Glutamatergic neuron (in vitro differentiated cells): ENCODE results near the gene ITIH1. TPM values are rescaled to one million over a fixed set of nuclear protein-coding genes. Genes with fewer than 3 reads are reported as not detected.

Source experiments
- DNase-seq: peaks from one replicate; pipeline ENCODE4 v3.0.0; 2022
- H3K27ac Mint-ChIP-seq: one replicate; pipeline ENCODE4 v1.8.0; 2020; ENCODE audit warnings: mild to moderate bottlenecking, mixed read lengths, inconsistent platforms; ENCODE audit not compliant: unreplicated experiment
- H3K27me3 Mint-ChIP-seq: one replicate; pipeline ENCODE4 v1.8.0; 2020; ENCODE audit warnings: mild to moderate bottlenecking, moderate library complexity, mixed read lengths, inconsistent platforms; ENCODE audit not compliant: unreplicated experiment
- H3K36me3 Mint-ChIP-seq: one replicate; pipeline ENCODE4 v1.8.0; 2020; ENCODE audit warnings: mild to moderate bottlenecking, mixed read lengths, inconsistent platforms; ENCODE audit not compliant: unreplicated experiment
- H3K4me1 Mint-ChIP-seq: one replicate; pipeline ENCODE4 v1.8.0; 2020; ENCODE audit warnings: mild to moderate bottlenecking, low read depth, mixed read lengths, inconsistent platforms; ENCODE audit not compliant: unreplicated experiment
- H3K4me3 Mint-ChIP-seq: one replicate; pipeline ENCODE4 v1.8.0; 2020; ENCODE audit warnings: mild to moderate bottlenecking, mixed read lengths, inconsistent platforms; ENCODE audit not compliant: unreplicated experiment
- H3K9me3 Mint-ChIP-seq: one replicate; pipeline ENCODE4 v1.8.0; 2020; ENCODE audit warnings: mild to moderate bottlenecking, moderate library complexity, mixed read lengths, inconsistent platforms; ENCODE audit not compliant: unreplicated experiment
- total RNA-seq: library from RNA; stranded (reverse); fragmentation: NEBNext Ultra II Directional; extraction: Animal tissue kit (Norgen Biotek cat#: 25700); gene quantifications from one replicate; pipeline ENCODE4 v1.2.1, GENCODE V29; 2021; ENCODE audit not compliant: unreplicated experiment
- TF ChIP-seq, protein P1 (sequence below): fragments of 200-600 bp; sonication (generic); IDR thresholded peaks from one replicate; pipeline ENCODE4 v1.5.0; 2021; ENCODE audit not compliant: partially characterized antibody, unreplicated experiment

ITIH1 gene
- total RNA-seq, 1 donor from 2014 or later, result not detected

- no peak overlapping the region for H3K4me3 Mint-ChIP-seq
- peak; percentile 48 for DNase-seq
- H3K9me3 Mint-ChIP-seq, result no peaks in the 10 kb centered on the region
- peaks cover 3% of the 10 kb centered on the region for H3K27me3 Mint-ChIP-seq
- TF ChIP-seq, protein P1, sequence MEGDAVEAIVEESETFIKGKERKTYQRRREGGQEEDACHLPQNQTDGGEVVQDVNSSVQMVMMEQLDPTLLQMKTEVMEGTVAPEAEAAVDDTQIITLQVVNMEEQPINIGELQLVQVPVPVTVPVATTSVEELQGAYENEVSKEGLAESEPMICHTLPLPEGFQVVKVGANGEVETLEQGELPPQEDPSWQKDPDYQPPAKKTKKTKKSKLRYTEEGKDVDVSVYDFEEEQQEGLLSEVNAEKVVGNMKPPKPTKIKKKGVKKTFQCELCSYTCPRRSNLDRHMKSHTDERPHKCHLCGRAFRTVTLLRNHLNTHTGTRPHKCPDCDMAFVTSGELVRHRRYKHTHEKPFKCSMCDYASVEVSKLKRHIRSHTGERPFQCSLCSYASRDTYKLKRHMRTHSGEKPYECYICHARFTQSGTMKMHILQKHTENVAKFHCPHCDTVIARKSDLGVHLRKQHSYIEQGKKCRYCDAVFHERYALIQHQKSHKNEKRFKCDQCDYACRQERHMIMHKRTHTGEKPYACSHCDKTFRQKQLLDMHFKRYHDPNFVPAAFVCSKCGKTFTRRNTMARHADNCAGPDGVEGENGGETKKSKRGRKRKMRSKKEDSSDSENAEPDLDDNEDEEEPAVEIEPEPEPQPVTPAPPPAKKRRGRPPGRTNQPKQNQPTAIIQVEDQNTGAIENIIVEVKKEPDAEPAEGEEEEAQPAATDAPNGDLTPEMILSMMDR, result no peak
- H3K36me3 Mint-ChIP-seq, result no peaks in the 10 kb centered on the region
- H3K27ac Mint-ChIP-seq, result no peak overlapping the region
- peaks cover 1% of the 10 kb centered on the region for H3K4me1 Mint-ChIP-seq
Observed at GRCh38 chr3:52805270-52806039, 28.1 kb downstream of the ITIH1 start.

GRCh38 chr3:52809149-52809548 lies 31.8 kb downstream of the ITIH1 start:
- H3K4me3 Mint-ChIP-seq, result no peak overlapping the region
- no peaks in the 10 kb centered on the region for H3K36me3 Mint-ChIP-seq
- DNase-seq, result no peak
- TF ChIP-seq, protein P1, result no peak
- H3K4me1 Mint-ChIP-seq, result peaks cover 1% of the 10 kb centered on the region
- peaks cover 1% of the 10 kb centered on the region for H3K9me3 Mint-ChIP-seq
- peaks cover 3% of the 10 kb centered on the region for H3K27me3 Mint-ChIP-seq
- no peak overlapping the region for H3K27ac Mint-ChIP-seq

GRCh38 chr3:52809662-52810377 lies 32.4 kb downstream of the ITIH1 start:
- H3K9me3 Mint-ChIP-seq, result peaks cover 1% of the 10 kb centered on the region
- DNase-seq, result no peak
- peaks cover 1% of the 10 kb centered on the region for H3K4me1 Mint-ChIP-seq
- TF ChIP-seq, protein P1, result no peak
- H3K27me3 Mint-ChIP-seq, result peaks cover 3% of the 10 kb centered on the region
- no peak overlapping the region for H3K4me3 Mint-ChIP-seq
- H3K36me3 Mint-ChIP-seq, result no peaks in the 10 kb centered on the region
- no peak overlapping the region for H3K27ac Mint-ChIP-seq

- H3K4me1 Mint-ChIP-seq, result no peaks in the 10 kb centered on the region
- H3K4me3 Mint-ChIP-seq, result no peak overlapping the region
- no peaks in the 10 kb centered on the region for H3K36me3 Mint-ChIP-seq
- TF ChIP-seq, protein P1, result no peak
- H3K9me3 Mint-ChIP-seq, result peaks cover 1% of the 10 kb centered on the region
- H3K27ac Mint-ChIP-seq, result no peak overlapping the region
- no peaks in the 10 kb centered on the region for H3K27me3 Mint-ChIP-seq
- DNase-seq, result no peak
Observed at GRCh38 chr3:52810923-52811322, 33.5 kb downstream of the ITIH1 start.

DNA sequence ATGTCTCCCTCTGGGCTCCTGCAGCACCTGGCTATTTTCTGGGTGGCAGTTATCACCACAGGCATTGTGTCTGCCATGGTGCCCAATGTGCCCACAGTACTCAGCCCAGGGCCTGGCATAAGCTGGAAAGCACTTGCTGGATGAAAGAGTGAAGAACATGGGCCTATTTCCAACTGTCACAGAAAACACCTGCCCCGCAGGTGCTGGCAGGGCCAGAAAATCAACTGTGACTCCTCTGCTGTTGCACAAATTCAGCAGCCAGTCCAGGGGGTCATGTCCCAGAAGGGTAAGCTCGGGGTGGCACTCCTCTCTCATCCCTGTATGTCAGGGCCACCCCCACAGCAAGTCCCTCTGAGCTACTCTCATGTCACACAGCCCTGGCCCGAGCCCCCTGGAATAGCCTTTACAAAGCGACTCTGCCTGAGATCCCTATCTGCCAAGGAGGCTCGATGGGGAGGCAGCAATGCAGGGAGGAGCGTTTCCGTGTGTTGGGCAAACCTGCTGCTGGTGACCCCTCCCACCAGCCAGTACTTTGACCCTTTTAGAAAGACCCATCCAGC lies 34.1 kb downstream of the ITIH1 start:
- H3K27me3 Mint-ChIP-seq, result no peaks in the 10 kb centered on the region
- H3K36me3 Mint-ChIP-seq, result no peaks in the 10 kb centered on the region
- peaks cover 1% of the 10 kb centered on the region for H3K9me3 Mint-ChIP-seq
- TF ChIP-seq, protein P1, result no peak
- H3K4me3 Mint-ChIP-seq, result no peak overlapping the region
- no peak for DNase-seq
- H3K4me1 Mint-ChIP-seq, result no peaks in the 10 kb centered on the region
- no peak overlapping the region for H3K27ac Mint-ChIP-seq
